Measurements from ENCODE around the gene PLEKHG3.
"Not testable (repeated sequence)": the region's sequence is repeated elsewhere in the genome, so short reads cannot be mapped to it uniquely, and the experiment has no call there.

The PLEKHG3 gene

GRCh38 chr14:64686282-64686615, 18.0 kb upstream of the PLEKHG3 start:
- no peak for DNase-seq (ENCODE audit: insufficient read length, low spot score)
- FAIRE-seq: peak; percentile 100

GRCh38 chr14:64688031-64688430, 16.2 kb upstream of the PLEKHG3 start:
- FAIRE-seq: no peak

GRCh38 chr14:64688811-64689281, 15.4 kb upstream of the PLEKHG3 start:
- FAIRE-seq (peak; percentile 81), DNase-seq (ENCODE audit: insufficient read length, low spot score) (no peak)

More at GRCh38 chr14:64688031-64688430, 16.2 kb upstream of the PLEKHG3 start:
- no peak for DNase-seq (ENCODE audit: insufficient read length, low spot score)

- FAIRE-seq (peak; percentile 66), DNase-seq (ENCODE audit: insufficient read length, low spot score) (no peak)
These were observed 14.9 kb upstream of the PLEKHG3 start for GRCh38 chr14:64689289-64689688.

GRCh38 chr14:64690607-64691006, 13.6 kb upstream of the PLEKHG3 start:
- FAIRE-seq; DNase-seq (ENCODE audit: insufficient read length, low spot score): not testable (repeated sequence)

GRCh38 chr14:64691376-64691775, 12.8 kb upstream of the PLEKHG3 start:
- DNase-seq (ENCODE audit: insufficient read length, low spot score) (no peak), FAIRE-seq (peak; percentile 80)

GRCh38 chr14:64692189-64692985, 11.8 kb upstream of the PLEKHG3 start:
- DNase-seq (ENCODE audit: insufficient read length, low spot score): no peak
- FAIRE-seq: no peak

- no peak for FAIRE-seq
These were observed 11.0 kb upstream of the PLEKHG3 start for GRCh38 chr14:64692986-64693809.

GRCh38 chr14:64693810-64694165, 10.4 kb upstream of the PLEKHG3 start:
- FAIRE-seq: no peak

More at GRCh38 chr14:64692986-64693809, 11.0 kb upstream of the PLEKHG3 start:
- no peak for DNase-seq (ENCODE audit: insufficient read length, low spot score)

GRCh38 chr14:64695071-64695470, 9.2 kb upstream of the PLEKHG3 start:
- no peak for DNase-seq (ENCODE audit: insufficient read length, low spot score)
- no peak for FAIRE-seq

More at GRCh38 chr14:64693810-64694165, 10.4 kb upstream of the PLEKHG3 start:
- no peak for DNase-seq (ENCODE audit: insufficient read length, low spot score)

- DNase-seq (ENCODE audit: insufficient read length, low spot score) (no peak), FAIRE-seq (peak; percentile 94)
These were observed 7.8 kb upstream of the PLEKHG3 start for GRCh38 chr14:64696355-64696857.

- FAIRE-seq (no peak), DNase-seq (ENCODE audit: insufficient read length, low spot score) (no peak)
These were observed 5.3 kb upstream of the PLEKHG3 start for GRCh38 chr14:64698903-64699302.

- DNase-seq (ENCODE audit: insufficient read length, low spot score): no peak
- no peak for FAIRE-seq
These were observed 3.9 kb upstream of the PLEKHG3 start for GRCh38 chr14:64700290-64700689.

- FAIRE-seq (peak; percentile 95), DNase-seq (ENCODE audit: insufficient read length, low spot score) (no peak)
These were observed 3.3 kb upstream of the PLEKHG3 start for GRCh38 chr14:64700894-64701293.

GRCh38 chr14:64701660-64702059, 2.6 kb upstream of the PLEKHG3 start:
- peak; percentile 87 for FAIRE-seq

GRCh38 chr14:64702493-64703394, 1.5 kb upstream of the PLEKHG3 start:
- peak; percentile 99 for FAIRE-seq
- no peak for DNase-seq (ENCODE audit: insufficient read length, low spot score)

More at GRCh38 chr14:64701660-64702059, 2.6 kb upstream of the PLEKHG3 start:
- no peak for DNase-seq (ENCODE audit: insufficient read length, low spot score)

- no peak for DNase-seq (ENCODE audit: insufficient read length, low spot score)
- FAIRE-seq: no peak
These were observed 655 bp upstream of the PLEKHG3 start for GRCh38 chr14:64703395-64704142.

GRCh38 chr14:64704743-64705380, 638 bp downstream of the PLEKHG3 start:
- FAIRE-seq: no peak
- no peak for DNase-seq (ENCODE audit: insufficient read length, low spot score)
